ENCODE measurements around the gene LIPC. TPM values are rescaled to one million over a fixed set of nuclear protein-coding genes. Genes with fewer than 3 reads are reported as not detected.

Gene LIPC
- total RNA-seq, result 0.62 and 0.69 TPM in 2 replicates

- no peak for DNase-seq (ENCODE audit: low spot score)
- Mint-ChIP-seq H3K36me3 (ENCODE audit: low read depth) (peaks cover 2% of the 10 kb centered on the region), H3K4me1 (ENCODE audit: low read depth) (no peaks in the 10 kb centered on the region), H3K4me3 (no peak within 1 kb of the TSS), H3K27me3 (ENCODE audit: insufficient read depth) (no peaks in the 10 kb centered on the region), H3K9me3 (no peaks in the 10 kb centered on the region), H3K27ac (no peak within 1 kb of the TSS)
- intact Hi-C loops (cut with micrococcal nuclease), result no loop called here
Measured at GRCh38 chr15:58431221-58432149, at the start of gene LIPC. TSS of gene LIPC (plus strand) at chr15:58431991. CDS start at chr15:58432033, 42 bp downstream.

- intact Hi-C loops (cut with micrococcal nuclease), result no loop called here
- Mint-ChIP-seq H3K9me3 (peaks cover 2% of the 10 kb centered on the region), H3K4me1 (ENCODE audit: low read depth) (peaks cover 13% of the 10 kb centered on the region), H3K36me3 (ENCODE audit: low read depth) (peaks cover 2% of the 10 kb centered on the region), H3K4me3 (no peak overlapping the region), H3K27me3 (ENCODE audit: insufficient read depth) (no peaks in the 10 kb centered on the region), H3K27ac (no peak overlapping the region)
- no peak for DNase-seq (ENCODE audit: low spot score)
Measured at GRCh38 chr15:58383876-58384275, 47.9 kb upstream of the LIPC start.

GRCh38 chr15:58384667-58385066 is 47.1 kb upstream of the LIPC start:
- intact Hi-C loops (cut with micrococcal nuclease), result no loop called here
- H3K36me3 Mint-ChIP-seq (ENCODE audit: low read depth), result peaks cover 2% of the 10 kb centered on the region
- no peak overlapping the region for H3K27ac Mint-ChIP-seq
- H3K4me3 Mint-ChIP-seq, result no peak overlapping the region
- peaks cover 2% of the 10 kb centered on the region for H3K9me3 Mint-ChIP-seq
- DNase-seq (ENCODE audit: low spot score), result no peak
- peaks cover 13% of the 10 kb centered on the region for H3K4me1 Mint-ChIP-seq (ENCODE audit: low read depth)
- H3K27me3 Mint-ChIP-seq (ENCODE audit: insufficient read depth), result no peaks in the 10 kb centered on the region

GRCh38 chr15:58386081-58386480 is 45.7 kb upstream of the LIPC start:
- no peaks in the 10 kb centered on the region for H3K27me3 Mint-ChIP-seq (ENCODE audit: insufficient read depth)
- intact Hi-C loops (cut with micrococcal nuclease), result no loop called here
- H3K4me1 Mint-ChIP-seq (ENCODE audit: low read depth), result peaks cover 13% of the 10 kb centered on the region
- H3K4me3 Mint-ChIP-seq, result no peak overlapping the region
- DNase-seq (ENCODE audit: low spot score), result no peak
- H3K9me3 Mint-ChIP-seq, result peaks cover 2% of the 10 kb centered on the region
- H3K27ac Mint-ChIP-seq, result no peak overlapping the region
- H3K36me3 Mint-ChIP-seq (ENCODE audit: low read depth), result peaks cover 2% of the 10 kb centered on the region

GRCh38 chr15:58386641-58387040 is 45.1 kb upstream of the LIPC start:
- Mint-ChIP-seq H3K9me3 (peaks cover 2% of the 10 kb centered on the region), H3K36me3 (ENCODE audit: low read depth) (peaks cover 2% of the 10 kb centered on the region), H3K27me3 (ENCODE audit: insufficient read depth) (no peaks in the 10 kb centered on the region), H3K27ac (no peak overlapping the region), H3K4me3 (no peak overlapping the region), H3K4me1 (ENCODE audit: low read depth) (peaks cover 13% of the 10 kb centered on the region)
- no peak for DNase-seq (ENCODE audit: low spot score)
- intact Hi-C loops (cut with micrococcal nuclease), result no loop called here

GRCh38 chr15:58387130-58387529 is 44.7 kb upstream of the LIPC start:
- peaks cover 2% of the 10 kb centered on the region for H3K9me3 Mint-ChIP-seq
- H3K27ac Mint-ChIP-seq, result no peak overlapping the region
- intact Hi-C loops (cut with micrococcal nuclease), result no loop called here
- H3K27me3 Mint-ChIP-seq (ENCODE audit: insufficient read depth), result no peaks in the 10 kb centered on the region
- H3K4me1 Mint-ChIP-seq (ENCODE audit: low read depth), result peaks cover 13% of the 10 kb centered on the region
- DNase-seq (ENCODE audit: low spot score), result no peak
- no peak overlapping the region for H3K4me3 Mint-ChIP-seq
- H3K36me3 Mint-ChIP-seq (ENCODE audit: low read depth), result peaks cover 2% of the 10 kb centered on the region

GRCh38 chr15:58388211-58388610 is 43.6 kb upstream of the LIPC start:
- H3K9me3 Mint-ChIP-seq, result peaks cover 2% of the 10 kb centered on the region
- H3K4me1 Mint-ChIP-seq (ENCODE audit: low read depth), result peaks cover 13% of the 10 kb centered on the region
- no peak overlapping the region for H3K27ac Mint-ChIP-seq
- H3K4me3 Mint-ChIP-seq, result no peak overlapping the region
- intact Hi-C loops (cut with micrococcal nuclease), result no loop called here
- H3K27me3 Mint-ChIP-seq (ENCODE audit: insufficient read depth), result peaks cover 4% of the 10 kb centered on the region
- H3K36me3 Mint-ChIP-seq (ENCODE audit: low read depth), result peaks cover 2% of the 10 kb centered on the region
- no peak for DNase-seq (ENCODE audit: low spot score)

- Mint-ChIP-seq H3K27ac (no peak overlapping the region), H3K36me3 (ENCODE audit: low read depth) (peaks cover 2% of the 10 kb centered on the region), H3K4me1 (ENCODE audit: low read depth) (no peaks in the 10 kb centered on the region), H3K27me3 (ENCODE audit: insufficient read depth) (peaks cover 9% of the 10 kb centered on the region), H3K9me3 (no peaks in the 10 kb centered on the region), H3K4me3 (no peak overlapping the region)
- DNase-seq (ENCODE audit: low spot score), result no peak
- intact Hi-C loops (cut with micrococcal nuclease), result no loop called here
Measured at GRCh38 chr15:58390118-58390517, 41.7 kb upstream of the LIPC start.

GRCh38 chr15:58390655-58391054 is 41.1 kb upstream of the LIPC start:
- DNase-seq (ENCODE audit: low spot score), result no peak
- intact Hi-C loops (cut with micrococcal nuclease), result no loop called here
- H3K27me3 Mint-ChIP-seq (ENCODE audit: insufficient read depth), result peaks cover 11% of the 10 kb centered on the region
- H3K9me3 Mint-ChIP-seq, result no peaks in the 10 kb centered on the region
- no peak overlapping the region for H3K27ac Mint-ChIP-seq
- no peaks in the 10 kb centered on the region for H3K36me3 Mint-ChIP-seq (ENCODE audit: low read depth)
- H3K4me3 Mint-ChIP-seq, result no peak overlapping the region
- H3K4me1 Mint-ChIP-seq (ENCODE audit: low read depth), result no peaks in the 10 kb centered on the region

GRCh38 chr15:58391088-58391487 is 40.7 kb upstream of the LIPC start:
- DNase-seq (ENCODE audit: low spot score), result no peak
- H3K9me3 Mint-ChIP-seq, result no peaks in the 10 kb centered on the region
- intact Hi-C loops (cut with micrococcal nuclease), result no loop called here
- peaks cover 11% of the 10 kb centered on the region for H3K27me3 Mint-ChIP-seq (ENCODE audit: insufficient read depth)
- no peaks in the 10 kb centered on the region for H3K4me1 Mint-ChIP-seq (ENCODE audit: low read depth)
- H3K4me3 Mint-ChIP-seq, result no peak overlapping the region
- H3K27ac Mint-ChIP-seq, result no peak overlapping the region
- H3K36me3 Mint-ChIP-seq (ENCODE audit: low read depth), result no peaks in the 10 kb centered on the region

GRCh38 chr15:58392141-58392540 is 39.6 kb upstream of the LIPC start:
- DNase-seq (ENCODE audit: low spot score), result no peak

GRCh38 chr15:58392611-58393161 is 39.1 kb upstream of the LIPC start:
- intact Hi-C loops (cut with micrococcal nuclease), result no loop called here
- Mint-ChIP-seq H3K9me3 (no peaks in the 10 kb centered on the region), H3K27ac (no peak overlapping the region), H3K4me1 (ENCODE audit: low read depth) (no peaks in the 10 kb centered on the region), H3K36me3 (ENCODE audit: low read depth) (no peaks in the 10 kb centered on the region), H3K27me3 (ENCODE audit: insufficient read depth) (peaks cover 11% of the 10 kb centered on the region), H3K4me3 (no peak overlapping the region)
- no peak for DNase-seq (ENCODE audit: low spot score)

More at GRCh38 chr15:58392141-58392540, 39.6 kb upstream of the LIPC start:
- Mint-ChIP-seq H3K27ac (no peak overlapping the region), H3K36me3 (ENCODE audit: low read depth) (no peaks in the 10 kb centered on the region), H3K4me1 (ENCODE audit: low read depth) (no peaks in the 10 kb centered on the region), H3K9me3 (no peaks in the 10 kb centered on the region), H3K27me3 (ENCODE audit: insufficient read depth) (peaks cover 11% of the 10 kb centered on the region), H3K4me3 (no peak overlapping the region)
- intact Hi-C loops (cut with micrococcal nuclease), result no loop called here

- intact Hi-C loops (cut with micrococcal nuclease), result no loop called here
- Mint-ChIP-seq H3K27ac (no peak overlapping the region), H3K4me3 (no peak overlapping the region), H3K9me3 (no peaks in the 10 kb centered on the region), H3K4me1 (ENCODE audit: low read depth) (no peaks in the 10 kb centered on the region), H3K36me3 (ENCODE audit: low read depth) (no peaks in the 10 kb centered on the region), H3K27me3 (ENCODE audit: insufficient read depth) (peaks cover 11% of the 10 kb centered on the region)
- DNase-seq (ENCODE audit: low spot score), result no peak
Measured at GRCh38 chr15:58393241-58393662, 38.5 kb upstream of the LIPC start.
